Naive thymus-derived CD4-positive, alpha-beta T cell (primary cell): Measurements from ENCODE around the gene SERPINA3. TPM values are rescaled to one million over a fixed set of nuclear protein-coding genes. Genes with fewer than 3 reads are reported as not detected.

Source experiments
- ATAC-seq: fragments of 150-1000 bp; cut with Tn5 transposase; 2 replicates; pipeline ENCODE4 v1.10.0; 2021; ENCODE audit warnings: mild to moderate bottlenecking, moderate library complexity
- CTCF ChIA-PET: fragments of 350-600 bp; sonication (Branson Sonifier 250); formaldehyde crosslinking; loops from one replicate; lab custom pipeline; 2021; ENCODE audit warnings: antibody characterized with exemption; lab: Charles Lee
- POLR2A ChIA-PET: fragments of 350-600 bp; sonication (Branson Sonifier 250); formaldehyde crosslinking; loops from one replicate; lab custom pipeline; 2021; ENCODE audit warnings: antibody characterized with exemption, inconsistent platforms; lab: Charles Lee
- DNase-seq, 9 donors: peaks; one replicate each; pipeline versions ENCODE4 v3.0.0 to v3.0.0-alpha.2; 2020 to 2022; ENCODE audit warnings: mixed read lengths in 1 of 9
- H3K27ac ChIP-seq: one replicate; pipeline ENCODE4 v1.7.0; 2013; ENCODE audit warnings: mild to moderate bottlenecking, low read depth, low read length, moderate library complexity
- H3K27me3 ChIP-seq, 2 donors: one replicate each; pipeline ENCODE4 v1.7.0; 2013; ENCODE audit warnings: low read length in 2 of 2, mild to moderate bottlenecking in 2 of 2, moderate library complexity in 2 of 2; ENCODE audit not compliant: control insufficient read depth in 2 of 2, insufficient read depth in 2 of 2
- H3K36me3 ChIP-seq, 3 experiments: 1 replicate in 2 of 3; 2 replicates in 1 of 3; pipeline ENCODE4 v1.7.0; 2013; ENCODE audit warnings: low read length in 3 of 3, mild to moderate bottlenecking in 3 of 3, moderate library complexity in 1 of 3; ENCODE audit not compliant: insufficient read depth in 3 of 3, control insufficient read depth in 2 of 3
- H3K4me1 ChIP-seq, 2 donors: one replicate each; pipeline ENCODE4 v1.7.0; 2013; ENCODE audit warnings: low read length in 2 of 2, mild to moderate bottlenecking in 2 of 2, moderate library complexity in 1 of 2; ENCODE audit not compliant: control insufficient read depth in 2 of 2, insufficient read depth in 2 of 2
- H3K4me3 ChIP-seq: 2 replicates; pipeline ENCODE4 v1.7.0; 2013; ENCODE audit warnings: mild to moderate bottlenecking, low read length
- H3K9me3 ChIP-seq, 3 experiments: 1 replicate in 2 of 3; 2 replicates in 1 of 3; pipeline ENCODE4 v1.7.0; 2013; ENCODE audit warnings: low read length in 3 of 3; ENCODE audit not compliant: control insufficient read depth in 2 of 3
- H3K27ac Mint-ChIP-seq, 9 donors: one replicate each; pipeline ENCODE4 v1.8.0; 2020 to 2022; ENCODE audit warnings: mixed read lengths in 9 of 9, mild to moderate bottlenecking in 8 of 9, moderate library complexity in 5 of 9, inconsistent platforms in 2 of 9
- H3K27me3 Mint-ChIP-seq, 5 donors: one replicate each; pipeline ENCODE4 v1.8.0; 2021 to 2022; ENCODE audit warnings: mixed read lengths in 5 of 5, mild to moderate bottlenecking in 1 of 5
- H3K36me3 Mint-ChIP-seq, 5 donors: one replicate each; pipeline ENCODE4 v1.8.0; 2020 to 2022; ENCODE audit warnings: mixed read lengths in 5 of 5, mild to moderate bottlenecking in 3 of 5, inconsistent platforms in 1 of 5
- H3K4me1 Mint-ChIP-seq, 7 donors: one replicate each; pipeline ENCODE4 v1.8.0; 2020 to 2022; ENCODE audit warnings: mixed read lengths in 7 of 7, mild to moderate bottlenecking in 3 of 7, inconsistent platforms in 1 of 7
- H3K4me3 Mint-ChIP-seq, 10 donors: one replicate each; pipeline ENCODE4 v1.8.0; 2020 to 2022; ENCODE audit warnings: mild to moderate bottlenecking in 10 of 10, mixed read lengths in 10 of 10, moderate library complexity in 6 of 10, inconsistent platforms in 2 of 10
- H3K9me3 Mint-ChIP-seq, 11 donors: one replicate each; pipeline ENCODE4 v1.8.0; 2020 to 2022; ENCODE audit warnings: mixed read lengths in 11 of 11, mild to moderate bottlenecking in 4 of 11, inconsistent platforms in 1 of 11, moderate library complexity in 1 of 11
- intact Hi-C, 2 donors: fragments of 100-400 bp; cut with micrococcal nuclease; formaldehyde crosslinking; loops; one replicate each; pipeline ENCODE4 v1.15.1; 2023
- polyA plus RNA-seq, 2 donors: library from polyadenylated mRNA; unstranded; fragments of 300-500 nt; fragmentation: Illumina TruSeq; gene quantifications; one replicate each; pipeline ENCODE4 v1.2.3, GENCODE V29; 2021
- total RNA-seq, 6 experiments: library from RNA in 5 of 6; stranded (reverse) in 5 of 6; gene quantifications; 1 replicate in 5 of 6; 2 replicates in 1 of 6; pipeline ENCODE4 v1.2.3 and lab custom pipeline; 2021 to 2026

Gene SERPINA3
- total and polyA plus RNA-seq, 7 experiments from 2014 or later: not detected

GRCh38 chr14:94593376-94593748 lies 18.8 kb upstream of the SERPINA3 start:
- ATAC-seq (no peak), DNase-seq (no peak)
- no peaks in the 10 kb centered on the region for H3K27me3 ChIP-seq
- Mint-ChIP-seq H3K36me3 (no peaks in the 10 kb centered on the region), H3K9me3 (peaks cover 0 to 6% (median 0%) of the 10 kb centered on the region in 11 donors), H3K27me3 (peaks cover 0 to 21% (median 10%) of the 10 kb centered on the region in 5 donors), H3K4me1 (no peaks in the 10 kb centered on the region), H3K4me3 (no peak overlapping the region), H3K27ac (no peak overlapping the region)
- no peaks in the 10 kb centered on the region for H3K36me3 ChIP-seq
- no peak overlapping the region for H3K27ac ChIP-seq
- H3K9me3 ChIP-seq: no peaks in the 10 kb centered on the region
- intact Hi-C loops: no loop called here
- POLR2A ChIA-PET: no interaction called here
- H3K4me3 ChIP-seq: no peak overlapping the region
- CTCF ChIA-PET: no interaction called here
- H3K4me1 ChIP-seq: no peaks in the 10 kb centered on the region

- Histone ChIP-seq H3K4me1 (no peaks in the 10 kb centered on the region), H3K36me3 (no peaks in the 10 kb centered on the region), H3K4me3 (no peak overlapping the region), H3K27ac (no peak overlapping the region), H3K9me3 (no peaks in the 10 kb centered on the region), H3K27me3 (no peaks in the 10 kb centered on the region)
- DNase-seq: no peak
- no peak overlapping the region for H3K27ac Mint-ChIP-seq
- intact Hi-C loops: no loop called here
- peaks cover 0 to 21% (median 10%) of the 10 kb centered on the region in 5 donors for H3K27me3 Mint-ChIP-seq
- CTCF ChIA-PET: no interaction called here
- no peak overlapping the region for H3K4me3 Mint-ChIP-seq
- no peak for ATAC-seq
- peaks cover 0 to 6% (median 0%) of the 10 kb centered on the region in 11 donors for H3K9me3 Mint-ChIP-seq
- POLR2A ChIA-PET: no interaction called here
- H3K4me1 Mint-ChIP-seq: no peaks in the 10 kb centered on the region
- no peaks in the 10 kb centered on the region for H3K36me3 Mint-ChIP-seq
These were observed 18.3 kb upstream of the SERPINA3 start for GRCh38 chr14:94593749-94594431.

- Histone ChIP-seq H3K27ac (no peak overlapping the region), H3K4me3 (no peak overlapping the region), H3K27me3 (no peaks in the 10 kb centered on the region), H3K4me1 (no peaks in the 10 kb centered on the region), H3K9me3 (no peaks in the 10 kb centered on the region), H3K36me3 (no peaks in the 10 kb centered on the region)
- CTCF ChIA-PET: no interaction called here
- intact Hi-C loops: no loop called here
- H3K4me1 Mint-ChIP-seq: no peaks in the 10 kb centered on the region
- H3K36me3 Mint-ChIP-seq: no peaks in the 10 kb centered on the region
- no peak overlapping the region for H3K4me3 Mint-ChIP-seq
- POLR2A ChIA-PET: no interaction called here
- DNase-seq: no peak
- peaks cover 0 to 6% (median 0%) of the 10 kb centered on the region in 11 donors for H3K9me3 Mint-ChIP-seq
- H3K27ac Mint-ChIP-seq: no peak overlapping the region
- H3K27me3 Mint-ChIP-seq: peaks cover 0 to 25% (median 10%) of the 10 kb centered on the region in 5 donors
- no peak for ATAC-seq
These were observed 17.8 kb upstream of the SERPINA3 start for GRCh38 chr14:94594441-94594840.

- Histone ChIP-seq H3K27ac (no peak overlapping the region), H3K4me3 (no peak overlapping the region), H3K9me3 (no peaks in the 10 kb centered on the region), H3K27me3 (no peaks in the 10 kb centered on the region), H3K4me1 (no peaks in the 10 kb centered on the region), H3K36me3 (no peaks in the 10 kb centered on the region)
- Mint-ChIP-seq H3K36me3 (no peaks in the 10 kb centered on the region), H3K4me3 (no peak overlapping the region), H3K27me3 (peaks cover 0 to 29% (median 12%) of the 10 kb centered on the region in 5 donors), H3K27ac (no peak overlapping the region), H3K4me1 (peaks cover 0 to 1% (median 0%) of the 10 kb centered on the region in 7 donors), H3K9me3 (peaks cover 0 to 6% (median 0%) of the 10 kb centered on the region in 11 donors)
- ATAC-seq (no peak), DNase-seq (no peak)
- ChIA-PET POLR2A (no interaction called here), CTCF (no interaction called here)
- intact Hi-C loops: no loop called here
These were observed 16.3 kb upstream of the SERPINA3 start for GRCh38 chr14:94595912-94596311.

GRCh38 chr14:94596361-94596760 lies 15.8 kb upstream of the SERPINA3 start:
- Mint-ChIP-seq H3K4me1 (peaks cover 0 to 3% (median 0%) of the 10 kb centered on the region in 7 donors), H3K27me3 (peaks cover 0 to 33% (median 16%) of the 10 kb centered on the region in 5 donors), H3K4me3 (no peak overlapping the region), H3K9me3 (peaks cover 0 to 3% (median 0%) of the 10 kb centered on the region in 11 donors), H3K27ac (no peak overlapping the region), H3K36me3 (no peaks in the 10 kb centered on the region)
- Histone ChIP-seq H3K27me3 (no peaks in the 10 kb centered on the region), H3K4me1 (no peaks in the 10 kb centered on the region), H3K36me3 (no peaks in the 10 kb centered on the region), H3K4me3 (no peak overlapping the region), H3K27ac (no peak overlapping the region), H3K9me3 (no peaks in the 10 kb centered on the region)
- POLR2A ChIA-PET: no interaction called here
- ATAC-seq: no peak
- no peak for DNase-seq
- intact Hi-C loops: no loop called here
- CTCF ChIA-PET: no interaction called here

- intact Hi-C loops: no loop called here
- no peak for DNase-seq
- Mint-ChIP-seq H3K4me3 (peak overlapping the region in 1 of 10 donors; percentile 21), H3K27me3 (peaks cover 0 to 33% (median 16%) of the 10 kb centered on the region in 5 donors), H3K27ac (no peak overlapping the region), H3K4me1 (peaks cover 0 to 3% (median 0%) of the 10 kb centered on the region in 7 donors), H3K9me3 (peaks cover 0 to 3% (median 0%) of the 10 kb centered on the region in 11 donors), H3K36me3 (no peaks in the 10 kb centered on the region)
- ATAC-seq: no peak
- no peaks in the 10 kb centered on the region for H3K9me3 ChIP-seq
- H3K36me3 ChIP-seq: no peaks in the 10 kb centered on the region
- H3K27me3 ChIP-seq: no peaks in the 10 kb centered on the region
- H3K4me1 ChIP-seq: no peaks in the 10 kb centered on the region
- ChIA-PET CTCF (no interaction called here), POLR2A (no interaction called here)
- H3K27ac ChIP-seq: no peak overlapping the region
- no peak overlapping the region for H3K4me3 ChIP-seq
These were observed 14.4 kb upstream of the SERPINA3 start for GRCh38 chr14:94597788-94598187.

GRCh38 chr14:94598506-94598815 lies 13.7 kb upstream of the SERPINA3 start:
- ChIA-PET CTCF (no interaction called here), POLR2A (no interaction called here)
- Histone ChIP-seq H3K4me3 (no peak overlapping the region), H3K27me3 (no peaks in the 10 kb centered on the region), H3K4me1 (no peaks in the 10 kb centered on the region), H3K27ac (no peak overlapping the region), H3K9me3 (no peaks in the 10 kb centered on the region), H3K36me3 (no peaks in the 10 kb centered on the region)
- ATAC-seq (no peak), DNase-seq (no peak)
- intact Hi-C loops: no loop called here
- no peak overlapping the region for H3K4me3 Mint-ChIP-seq
- H3K4me1 Mint-ChIP-seq: peaks cover 0 to 3% (median 0%) of the 10 kb centered on the region in 7 donors
- no peak overlapping the region for H3K27ac Mint-ChIP-seq
- H3K36me3 Mint-ChIP-seq: no peaks in the 10 kb centered on the region
- H3K9me3 Mint-ChIP-seq: peaks cover 0 to 3% (median 0%) of the 10 kb centered on the region in 11 donors
- peaks cover 0 to 33% (median 16%) of the 10 kb centered on the region in 5 donors for H3K27me3 Mint-ChIP-seq
